ENCODE results near the gene SMC1B.
A peak's percentile ranks its signal among the peaks of the same experiment; 100 is the strongest.
"Not testable (repeated sequence)": the region's sequence is repeated elsewhere in the genome, so short reads cannot be mapped to it uniquely, and the experiment has no call there.

Gene SMC1B

DNA sequence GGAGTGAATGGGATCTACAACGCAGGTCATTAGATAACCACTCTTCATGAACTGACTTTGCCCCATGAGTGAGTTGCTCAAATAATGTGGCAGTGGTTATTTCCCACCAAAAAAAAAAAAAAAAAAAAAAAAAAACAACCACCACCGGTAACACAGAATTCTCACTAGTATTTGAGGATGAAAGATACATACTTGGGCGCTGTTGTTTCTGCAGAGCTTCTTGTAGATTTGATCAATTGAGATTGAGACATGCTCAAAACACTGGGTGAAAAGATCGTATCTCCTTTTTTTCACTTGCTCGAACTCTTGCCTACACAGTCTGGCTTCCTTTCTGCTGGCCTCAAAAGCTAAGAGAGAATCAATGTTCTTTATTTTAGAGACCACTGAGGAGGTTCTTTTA, 59.6 kb downstream of the SMC1B start:
- no peak for DNase-seq (ENCODE audit: low read depth in 1 of 2, low spot score in 1 of 2)

DNA sequence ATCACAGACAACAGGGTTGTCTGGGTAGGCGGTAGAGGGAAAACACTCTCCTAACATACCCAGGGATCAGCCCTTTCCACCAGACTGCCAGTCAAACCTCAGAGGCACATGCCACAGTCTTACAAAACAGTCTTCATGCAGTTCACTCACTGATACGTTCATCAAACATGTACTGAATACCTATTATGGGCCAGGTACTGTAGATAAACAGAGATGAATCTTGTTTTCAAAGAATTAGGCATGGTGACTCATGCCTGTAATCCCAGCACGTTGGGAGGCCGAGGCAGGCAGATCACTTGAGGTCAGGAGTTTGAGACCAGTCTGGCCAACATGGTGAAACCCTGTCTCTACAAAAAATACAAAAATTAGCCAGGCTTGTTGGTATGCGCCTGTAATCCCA, 60.6 kb downstream of the SMC1B start:
- DNase-seq (ENCODE audit: low read depth in 1 of 2, low spot score in 1 of 2) = not testable (repeated sequence)

DNA sequence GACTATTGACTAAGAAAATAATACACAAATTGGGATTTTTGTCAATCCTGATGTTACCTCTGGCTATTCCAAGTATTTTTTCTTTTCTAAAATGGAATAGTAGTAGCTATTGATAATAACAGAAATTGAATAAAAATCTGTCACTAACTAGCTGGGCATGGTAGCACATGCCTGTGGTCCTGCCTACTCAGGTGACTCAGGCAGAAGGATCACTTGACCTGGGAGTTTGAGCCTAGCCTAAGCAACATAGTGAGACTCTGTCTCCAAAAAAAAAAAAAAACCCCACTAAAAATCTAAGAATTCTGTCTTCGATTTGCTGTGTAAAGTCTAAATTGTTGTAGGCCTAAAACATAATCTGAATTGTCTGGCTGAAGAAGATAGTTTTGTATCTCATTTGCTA, 61.4 kb downstream of the SMC1B start:
- no peak for DNase-seq (ENCODE audit: low read depth in 1 of 2, low spot score in 1 of 2)

DNA sequence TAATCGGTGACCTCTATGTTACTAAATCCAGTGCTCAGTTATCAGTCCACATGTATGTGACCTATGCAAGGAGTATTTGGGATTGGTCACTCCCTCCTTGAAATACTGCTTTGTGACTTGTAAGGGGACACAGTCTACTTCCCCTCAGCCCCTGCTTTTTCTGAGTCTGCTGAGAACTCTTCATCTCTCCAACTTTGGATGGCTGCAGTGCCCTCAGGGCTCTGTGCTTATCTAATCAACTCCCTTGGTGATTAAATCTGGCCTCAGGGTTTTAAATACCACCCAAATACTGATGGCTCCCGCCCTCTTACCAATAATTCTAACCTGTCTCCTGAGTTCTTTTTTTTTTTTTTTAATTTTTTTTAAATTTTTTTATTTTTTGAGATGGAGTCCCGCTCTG, 63.5 kb downstream of the SMC1B start:
- no peak for DNase-seq (ENCODE audit: low read depth in 1 of 2, low spot score in 1 of 2)

DNA sequence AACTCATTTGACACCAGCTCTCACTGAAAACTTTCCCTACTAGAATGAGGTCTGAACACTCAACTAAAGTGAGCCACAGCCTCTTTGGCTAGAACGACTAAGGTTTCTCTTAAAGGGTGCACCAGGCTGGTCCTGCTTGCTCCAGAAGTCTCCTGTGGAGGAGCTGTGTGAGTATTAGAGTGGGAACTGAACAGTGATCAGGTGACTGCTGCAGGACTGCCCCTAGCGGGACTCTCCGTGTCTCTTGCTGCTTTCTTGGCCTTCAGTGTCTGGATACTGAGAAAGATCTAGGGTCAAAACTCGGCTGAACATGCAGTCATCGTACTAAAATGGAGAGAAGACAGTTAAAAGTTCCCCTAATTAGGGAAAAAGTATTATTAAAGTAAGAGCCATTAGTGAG, 69.1 kb downstream of the SMC1B start:
- DNase-seq (ENCODE audit: low read depth in 1 of 2, low spot score in 1 of 2) = no peak

DNA sequence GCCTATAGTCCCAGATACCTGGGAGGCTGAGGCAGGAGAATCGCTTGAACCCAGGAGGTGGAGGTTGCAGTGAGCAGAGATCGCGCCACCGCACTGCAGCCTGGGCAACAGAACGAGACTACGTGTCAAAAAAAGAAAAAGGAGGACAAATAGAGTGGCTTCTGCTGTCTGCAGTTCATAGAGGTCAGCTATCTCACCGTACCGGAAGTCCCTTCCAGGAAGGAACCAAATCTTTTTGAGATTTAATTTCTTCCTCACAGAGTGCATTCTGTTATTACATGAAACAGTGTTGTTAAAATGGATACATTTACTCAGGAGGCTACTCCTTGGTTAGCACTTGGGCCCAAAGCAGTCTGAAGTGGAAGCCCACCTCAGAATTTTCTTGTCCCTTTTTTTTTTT, 70.3 kb downstream of the SMC1B start:
- no peak for DNase-seq (ENCODE audit: low read depth in 1 of 2, low spot score in 1 of 2)

DNA sequence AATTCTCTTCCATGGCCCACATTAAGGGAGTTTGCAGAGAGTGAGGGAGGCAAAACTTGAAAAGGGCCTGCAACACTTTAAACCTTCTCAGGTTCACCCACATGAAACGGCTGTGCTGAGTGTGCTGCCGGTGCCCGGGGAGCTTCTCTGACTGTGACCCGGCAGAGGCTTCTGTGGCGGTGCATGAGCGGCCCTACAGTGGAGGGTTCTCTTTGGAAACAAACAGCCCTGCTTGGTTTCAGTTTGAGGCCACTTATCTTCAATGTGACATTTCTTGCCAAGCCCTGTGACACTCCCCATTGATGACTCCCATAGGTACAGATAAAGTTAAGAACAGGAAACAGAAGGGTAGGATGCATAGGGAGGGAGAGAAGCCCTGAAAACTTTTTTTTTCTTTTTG, 71.9 kb downstream of the SMC1B start:
- DNase-seq (ENCODE audit: low read depth in 1 of 2, low spot score in 1 of 2) = peak; percentile 27 to 28

DNA sequence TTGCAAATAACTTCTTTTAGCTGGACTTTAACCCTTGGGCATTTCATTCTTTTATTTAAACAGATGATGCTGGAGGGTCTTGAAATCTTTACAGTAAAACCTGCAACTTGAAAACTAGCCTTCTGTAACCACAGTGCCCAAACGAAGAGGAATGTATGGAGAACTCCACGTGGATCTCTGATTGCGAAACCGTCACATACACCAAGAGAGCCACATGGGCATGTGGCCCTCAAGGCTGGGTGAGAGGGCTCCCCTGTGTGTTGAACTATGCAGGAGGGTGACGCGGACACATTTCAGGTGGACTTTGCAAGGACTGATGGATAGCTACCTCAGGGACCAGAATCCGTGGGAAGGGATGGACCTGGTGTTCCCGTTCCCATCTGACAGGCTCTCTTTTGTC, 73.1 kb downstream of the SMC1B start:
- no peak for DNase-seq (ENCODE audit: low read depth in 1 of 2, low spot score in 1 of 2)

DNA sequence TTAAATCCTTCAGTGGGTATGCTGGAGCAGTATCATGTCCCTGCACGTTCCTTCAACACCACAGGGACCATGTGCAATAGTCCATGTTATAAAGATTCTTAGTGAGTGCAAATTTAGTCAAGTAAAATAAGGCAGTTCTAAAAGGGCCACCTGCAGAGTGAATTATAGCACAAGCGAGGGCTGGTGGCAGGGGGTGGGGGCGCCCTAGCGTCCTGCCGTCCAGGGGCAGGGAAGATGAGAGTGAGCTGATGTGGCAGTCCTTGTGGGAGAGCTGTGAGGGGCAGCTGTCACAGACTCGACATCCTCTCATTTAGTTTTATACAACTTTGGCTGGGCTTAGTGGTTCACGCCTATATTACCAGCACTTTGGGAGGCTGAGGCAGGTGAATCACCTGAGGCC, 74.6 kb downstream of the SMC1B start:
- no peak for DNase-seq (ENCODE audit: low read depth in 1 of 2, low spot score in 1 of 2)

DNA sequence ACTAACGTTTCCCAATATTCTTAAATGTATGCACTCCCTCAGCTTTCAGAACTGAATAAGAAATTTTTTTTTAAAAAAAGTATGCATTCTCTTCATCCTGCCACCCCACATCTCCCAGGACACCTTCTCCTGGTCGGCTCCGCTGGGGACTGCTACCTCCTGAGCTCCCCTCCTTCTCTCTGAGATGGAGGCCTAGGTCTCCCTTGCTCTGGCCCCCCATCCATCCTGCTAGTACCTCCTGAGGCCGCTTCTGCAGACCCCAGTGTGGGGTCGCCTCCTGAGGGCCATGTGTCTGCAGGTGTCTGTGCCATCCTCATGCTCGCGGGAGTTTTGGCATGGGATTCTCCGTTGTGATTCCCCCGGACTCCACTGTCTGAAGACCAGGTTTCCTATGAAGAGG, 75.9 kb downstream of the SMC1B start:
- DNase-seq (ENCODE audit: low read depth in 1 of 2, low spot score in 1 of 2) = no peak

DNA sequence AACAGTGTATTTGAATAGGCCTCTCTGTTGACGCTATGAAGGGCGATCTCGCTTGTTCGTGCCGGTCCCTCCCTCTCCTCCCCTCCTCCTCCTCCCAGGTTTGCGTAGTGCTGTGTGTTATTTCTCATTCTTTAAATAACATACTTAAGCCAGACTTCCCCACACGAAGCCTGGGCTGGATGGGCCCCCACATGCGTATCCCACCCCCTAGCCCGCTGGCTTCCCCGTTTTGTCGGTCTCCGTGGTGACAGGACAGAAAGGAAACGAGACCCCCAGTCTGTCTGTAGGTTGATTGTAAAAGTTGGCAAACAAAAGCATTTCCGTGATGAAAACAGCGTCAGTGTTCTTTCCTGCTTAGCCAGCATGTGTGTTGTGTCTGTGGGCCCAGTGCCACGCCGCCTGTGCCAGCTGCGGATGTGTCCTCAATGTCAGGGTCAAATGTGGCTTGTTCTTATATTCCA, 76.4 kb downstream of the SMC1B start:
- no peak for DNase-seq (ENCODE audit: low read depth in 1 of 2, low spot score in 1 of 2)

DNA sequence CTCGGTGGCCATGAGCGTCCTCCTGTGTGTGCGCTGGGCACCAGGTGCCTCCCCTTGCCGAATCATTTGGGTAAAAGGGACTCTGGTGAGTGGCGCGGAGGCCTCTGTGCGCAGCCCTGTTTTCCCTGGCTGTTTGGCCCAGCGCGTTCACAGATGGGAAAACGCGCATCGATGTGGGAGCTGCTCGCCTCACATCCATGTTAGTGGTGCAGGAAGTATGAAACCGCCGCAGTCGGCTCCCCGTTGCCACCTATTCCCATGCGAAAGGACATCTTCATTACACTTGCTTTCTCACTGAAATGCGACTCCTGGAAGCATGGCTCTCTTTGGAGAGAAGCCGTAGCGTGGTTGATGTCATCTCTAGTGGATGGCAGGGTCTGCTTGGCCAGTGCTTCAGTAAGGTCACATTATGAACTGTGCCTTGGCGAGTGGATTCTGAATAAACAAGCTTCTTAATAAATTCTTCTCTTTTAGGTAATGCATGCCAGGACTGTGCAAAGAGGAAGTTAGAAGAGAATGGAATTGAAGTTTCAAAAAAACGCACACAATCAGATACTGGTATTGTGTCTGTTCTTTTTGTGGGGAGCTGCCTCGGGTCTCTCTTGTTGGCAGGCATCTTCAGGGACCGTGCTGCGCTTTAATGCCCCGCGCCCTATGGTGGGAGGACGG, 77.4 kb downstream of the SMC1B start:
- no peak for DNase-seq (ENCODE audit: low read depth in 1 of 2, low spot score in 1 of 2)

DNA sequence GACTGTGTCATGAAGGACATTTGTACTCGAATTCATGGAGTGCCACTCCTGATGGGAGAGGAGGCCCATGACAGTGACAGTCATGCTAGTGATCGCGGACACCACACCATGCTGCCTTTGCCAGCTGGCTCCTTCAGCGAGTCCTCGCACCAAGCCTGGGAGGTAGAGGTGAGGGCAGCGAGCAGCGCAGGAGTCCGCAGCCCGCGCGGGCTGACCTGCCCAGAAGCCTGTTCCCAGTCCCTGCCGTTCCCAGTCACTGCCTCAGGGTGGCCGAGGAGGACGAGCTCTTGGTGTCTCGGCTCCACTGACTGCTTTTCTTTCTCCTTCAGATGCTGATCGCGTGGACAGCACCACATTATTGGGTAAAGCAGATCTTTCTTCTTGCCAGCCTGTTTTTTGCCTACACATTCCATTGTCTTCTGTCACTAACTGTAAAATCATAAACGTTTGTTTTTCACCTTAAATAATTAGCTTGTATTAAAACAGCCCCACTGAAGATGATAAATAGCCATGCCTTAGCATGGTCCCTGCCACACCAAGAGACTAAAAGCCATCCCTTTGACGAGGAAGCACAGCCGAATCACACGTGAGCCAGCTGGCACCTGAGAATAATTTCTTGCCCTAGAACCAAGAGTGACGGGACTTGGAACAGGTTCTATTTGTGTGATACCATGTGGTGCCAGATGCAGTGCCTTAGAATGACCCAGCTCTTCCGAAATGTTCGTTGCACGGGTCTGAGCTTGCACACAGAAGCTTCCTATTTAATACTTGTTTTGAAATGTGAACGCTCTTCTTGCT, 78.2 kb downstream of the SMC1B start:
- DNase-seq (ENCODE audit: low read depth in 1 of 2, low spot score in 1 of 2) = no peak

DNA sequence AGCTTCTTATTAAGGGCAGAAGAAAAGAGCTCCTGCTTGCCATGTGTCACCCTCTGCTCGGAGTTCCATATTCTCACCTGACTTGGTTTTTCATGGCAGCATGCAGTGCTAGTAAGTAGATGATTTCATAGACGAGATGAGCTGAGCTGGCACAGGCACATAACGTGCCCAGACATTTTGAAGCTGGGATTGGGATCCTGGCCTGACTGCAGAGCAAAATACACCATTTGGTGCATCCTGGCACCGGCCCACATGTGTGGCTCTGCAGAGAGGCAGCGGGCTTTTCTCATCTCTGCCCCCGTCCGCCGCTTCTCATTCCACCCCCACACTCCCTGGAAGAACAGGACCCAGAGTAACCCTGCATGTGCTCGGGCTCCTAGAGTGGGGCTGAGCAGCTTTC, 78.9 kb downstream of the SMC1B start:
- DNase-seq (ENCODE audit: low read depth in 1 of 2, low spot score in 1 of 2) = no peak

DNA sequence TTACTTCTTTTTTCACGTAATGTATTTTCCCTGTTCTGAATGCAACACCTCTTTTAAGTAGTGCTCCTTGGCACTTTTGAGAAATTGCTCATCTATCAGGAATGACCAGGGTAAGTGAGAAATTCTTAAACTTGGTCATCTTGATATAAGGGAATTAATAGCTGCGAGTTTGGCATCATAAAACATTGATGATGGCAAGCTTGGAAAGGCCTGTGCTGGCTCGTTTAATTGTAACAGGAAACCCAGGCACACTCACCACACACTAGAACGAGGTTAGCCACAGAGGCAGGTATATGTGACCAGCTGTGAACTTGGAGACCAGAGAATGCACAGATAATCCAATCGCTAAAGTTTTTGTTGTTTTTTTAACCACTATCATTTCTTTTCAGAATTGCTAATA, 79.3 kb downstream of the SMC1B start:
- DNase-seq (ENCODE audit: low read depth in 1 of 2, low spot score in 1 of 2) = no peak

DNA sequence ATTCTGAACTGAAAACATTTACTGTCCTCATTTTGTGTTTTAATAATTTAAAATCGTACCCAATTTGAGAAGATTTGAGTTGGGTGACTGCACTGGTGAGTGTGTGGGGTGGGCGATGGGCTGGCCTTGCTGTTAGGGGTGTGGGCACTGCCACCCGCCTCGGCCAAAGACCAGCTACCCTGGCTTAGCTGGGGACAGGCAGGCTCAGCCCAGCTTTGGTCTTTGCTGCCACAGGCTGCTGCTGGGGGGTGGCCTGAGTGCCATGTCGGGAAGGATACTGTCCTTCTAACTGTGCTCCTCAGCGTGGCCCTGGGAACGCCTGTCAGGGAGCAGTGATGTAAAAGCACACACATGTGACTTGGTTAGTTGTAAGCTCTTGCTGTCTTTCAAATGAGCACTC, 81.4 kb downstream of the SMC1B start:
- no peak for DNase-seq (ENCODE audit: low read depth in 1 of 2, low spot score in 1 of 2)

DNA sequence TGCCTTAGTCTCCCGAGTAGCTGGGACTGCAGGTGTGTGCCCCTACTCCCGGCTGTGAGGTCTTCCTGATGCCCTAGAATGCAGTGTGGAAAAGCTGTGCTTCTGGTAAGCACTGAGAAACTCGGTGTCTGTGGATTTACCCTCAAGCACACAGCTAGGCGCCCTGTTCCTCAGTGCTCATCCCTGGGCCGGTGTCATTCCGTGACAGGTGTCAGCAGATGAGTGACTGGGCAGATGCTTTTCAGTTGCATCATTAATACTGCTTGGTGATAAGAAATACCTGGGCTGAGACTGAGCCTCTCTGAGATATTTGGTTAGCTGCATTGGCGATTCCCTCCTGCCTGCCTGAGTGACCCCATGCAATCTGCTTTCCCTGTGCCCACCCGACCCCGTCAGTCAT, 81.9 kb downstream of the SMC1B start:
- no peak for DNase-seq (ENCODE audit: low read depth in 1 of 2, low spot score in 1 of 2)

DNA sequence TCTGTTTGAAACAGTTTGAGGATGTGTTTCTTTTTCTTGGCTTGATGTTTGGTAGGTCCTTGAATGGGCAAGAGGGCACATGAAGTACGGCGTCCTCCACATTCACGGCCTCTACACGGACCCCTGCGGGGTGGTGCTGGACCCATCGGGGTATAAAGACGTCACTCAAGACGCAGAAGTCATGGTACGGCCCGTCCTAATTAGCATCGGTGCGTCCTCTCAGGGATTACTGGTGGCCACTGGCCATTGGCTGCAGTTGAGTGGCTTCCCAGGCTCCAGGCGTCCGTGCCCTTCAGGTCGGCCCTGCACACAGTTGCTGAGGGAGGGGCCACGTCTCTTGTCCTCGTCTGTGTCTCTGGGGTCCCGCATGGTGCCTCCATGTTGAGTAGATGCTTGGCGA, 82.9 kb downstream of the SMC1B start:
- DNase-seq (ENCODE audit: low read depth in 1 of 2, low spot score in 1 of 2) = no peak

DNA sequence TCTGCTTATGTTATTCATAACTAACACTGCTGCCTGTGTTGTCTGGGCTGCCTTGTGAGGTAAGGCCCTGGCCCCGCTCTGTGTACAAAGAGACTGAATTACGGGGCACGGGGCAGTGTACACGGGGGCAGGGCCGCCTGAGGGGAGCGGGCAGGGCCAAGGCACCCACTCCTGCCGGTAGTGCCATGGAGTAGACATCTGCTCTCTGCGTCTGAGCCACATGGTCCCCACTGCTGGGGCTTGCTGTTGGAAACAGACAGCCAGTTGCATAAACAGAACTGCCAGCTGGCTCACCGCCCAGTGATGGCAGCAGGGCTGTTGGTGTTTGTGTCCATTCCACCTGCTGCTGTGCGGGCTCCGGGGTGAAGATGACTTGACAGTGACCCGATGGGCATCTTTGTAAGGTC, 83.9 kb downstream of the SMC1B start:
- no peak for DNase-seq (ENCODE audit: low read depth in 1 of 2, low spot score in 1 of 2)

DNA sequence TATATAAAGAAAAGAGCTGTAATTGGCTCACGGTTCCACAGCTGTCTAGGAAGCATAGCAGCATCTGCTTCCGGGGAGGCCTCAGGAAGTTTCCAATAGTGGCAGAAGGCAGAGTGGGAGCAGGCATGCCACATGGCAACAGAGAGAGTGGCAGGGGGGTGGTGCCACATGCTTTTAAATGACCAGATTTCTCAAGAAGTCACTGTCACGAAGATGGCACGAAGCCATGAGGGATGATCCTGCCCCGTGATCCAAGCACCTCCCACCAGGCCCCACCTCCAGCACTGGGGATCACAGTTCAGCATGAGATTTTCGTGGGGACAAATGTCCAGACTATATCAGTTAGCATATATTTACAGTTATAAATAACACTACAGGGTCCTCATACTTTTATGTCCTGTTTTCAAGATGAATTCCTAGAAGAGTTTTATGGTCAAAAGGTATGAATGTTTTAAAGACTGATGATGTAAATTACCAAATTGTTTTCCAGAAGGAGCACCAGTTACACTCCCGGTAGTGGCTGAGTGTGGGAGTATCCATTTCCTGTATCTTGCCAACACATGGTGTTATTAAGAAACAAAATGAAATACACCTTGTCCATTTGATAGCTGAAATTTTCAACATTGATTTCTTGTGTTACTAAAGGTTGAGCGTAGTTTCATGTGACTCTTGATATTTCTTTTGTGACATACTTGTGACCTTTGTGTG, 84.4 kb downstream of the SMC1B start:
- no peak for DNase-seq (ENCODE audit: low read depth in 1 of 2, low spot score in 1 of 2)

DNA sequence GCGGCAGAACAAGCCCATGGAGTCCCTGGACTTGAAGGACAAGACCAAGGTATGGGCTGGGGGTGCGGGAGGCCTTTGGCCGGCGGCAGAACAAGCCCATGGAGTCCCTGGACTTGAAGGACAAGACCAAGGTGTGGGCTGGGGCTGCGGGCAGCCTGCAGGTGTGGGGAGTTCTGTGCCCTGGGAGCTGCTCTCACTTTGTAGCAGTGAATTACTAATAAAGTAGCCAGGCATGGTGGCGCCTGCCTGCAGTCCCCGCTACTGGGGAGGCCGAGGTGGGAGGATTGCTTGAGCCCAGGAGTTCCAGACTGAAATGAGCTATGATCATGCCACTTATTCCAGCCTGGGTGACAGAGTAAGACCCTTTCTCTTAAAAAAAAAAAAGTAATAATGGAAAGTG, 85.1 kb downstream of the SMC1B start:
- DNase-seq (ENCODE audit: low read depth in 1 of 2, low spot score in 1 of 2) = not testable (repeated sequence)

DNA sequence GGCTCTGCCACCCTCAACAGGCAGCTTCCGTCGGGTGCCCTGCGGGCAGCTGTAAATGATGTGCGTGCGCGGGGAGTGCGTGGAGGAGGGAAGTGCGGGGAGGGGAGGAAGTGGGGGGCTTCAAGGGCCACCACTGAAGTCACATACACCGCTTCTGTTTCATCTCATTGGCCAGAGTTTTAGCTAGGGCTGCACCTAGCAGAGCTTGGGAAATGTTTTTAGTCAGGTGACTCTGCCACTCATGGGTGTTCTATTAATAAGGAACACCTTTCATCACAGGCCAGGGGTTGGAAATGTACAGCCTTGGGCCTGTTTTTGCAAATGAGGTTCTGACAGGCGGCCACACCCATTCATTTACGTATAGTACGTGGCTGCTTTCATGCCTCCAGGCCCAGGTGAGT, 89.1 kb downstream of the SMC1B start:
- no peak for DNase-seq (ENCODE audit: low read depth in 1 of 2, low spot score in 1 of 2)

Data from stimulated activated CD4-positive, alpha-beta T cell treated with anti-CD3 and anti-CD28 coated beads, Interleukin-15, amount 100 ng/mL, for 1 hour (primary cell).